SK-N-SH treated with all-trans-retinoic acid at 6 μM for 48 hours (cell line): ENCODE results near the gene CTDSP2.

Experiments used
- PPARA ChIP-seq: fragments of 250-450 bp; sonication (Bioruptor Pico); IDR thresholded peaks from 2 replicates; pipeline ENCODE4 v1.5.0; 2020; ENCODE audit warnings: mild to moderate bottlenecking, borderline replicate concordance
- TOX ChIP-seq: fragments of 250-450 bp; sonication (Bioruptor Pico); IDR thresholded peaks from 2 replicates; pipeline ENCODE4 v1.8.0; 2021; ENCODE audit warnings: mild to moderate bottlenecking, moderate library complexity, borderline replicate concordance
- ZFP30 ChIP-seq: fragments of 450-650 bp; formaldehyde crosslinking; IDR thresholded peaks from 2 replicates; pipeline ENCODE4 v1.5.0; 2022; ENCODE audit warnings: mild to moderate bottlenecking, moderate library complexity
- ZNF565 ChIP-seq: fragments of 450-650 bp; formaldehyde crosslinking; conservative IDR thresholded peaks from 2 replicates; pipeline ENCODE4 v1.5.0; 2020; ENCODE audit warnings: low read depth, mild to moderate bottlenecking, moderate library complexity
- ZNF70 ChIP-seq: fragments of 450-650 bp; formaldehyde crosslinking; IDR thresholded peaks from 2 replicates; pipeline ENCODE4 v1.5.0; 2020; ENCODE audit warnings: mild to moderate bottlenecking, moderate library complexity
- ZNF8 ChIP-seq: fragments of 450-650 bp; formaldehyde crosslinking; IDR thresholded peaks from 2 replicates; pipeline ENCODE4 v1.5.0; 2020; ENCODE audit warnings: mild to moderate bottlenecking, moderate library complexity
- TF ChIP-seq, protein P1 (sequence below): fragments of 250-450 bp; sonication (Bioruptor Pico); IDR thresholded peaks from 2 replicates; pipeline ENCODE4 v1.8.0; 2020; ENCODE audit warnings: mild to moderate bottlenecking, moderate library complexity, borderline replicate concordance
- TF ChIP-seq, protein P2 (sequence below): fragments of 250-450 bp; sonication (Bioruptor Pico); IDR thresholded peaks from 2 replicates; pipeline ENCODE4 v1.8.0; 2021; ENCODE audit warnings: low read depth, mild to moderate bottlenecking, moderate library complexity, borderline replicate concordance
- TF ChIP-seq, protein P3 (sequence below): fragments of 250-450 bp; sonication (Bioruptor Pico); IDR thresholded peaks from 2 replicates; pipeline ENCODE4 v1.5.1; 2020; ENCODE audit warnings: low read depth, mild to moderate bottlenecking, moderate library complexity
- TF ChIP-seq, protein P4 (sequence below): fragments of 250-450 bp; sonication (Bioruptor Pico); IDR thresholded peaks from 2 replicates; pipeline ENCODE4 v1.5.1; 2021; ENCODE audit warnings: mild to moderate bottlenecking, moderate library complexity
- TF ChIP-seq, protein P5 (sequence below): fragments of 250-450 bp; sonication (Bioruptor Pico); IDR thresholded peaks from 2 replicates; pipeline ENCODE4 v1.5.0; 2020; ENCODE audit warnings: mild to moderate bottlenecking, moderate library complexity

DNA sequence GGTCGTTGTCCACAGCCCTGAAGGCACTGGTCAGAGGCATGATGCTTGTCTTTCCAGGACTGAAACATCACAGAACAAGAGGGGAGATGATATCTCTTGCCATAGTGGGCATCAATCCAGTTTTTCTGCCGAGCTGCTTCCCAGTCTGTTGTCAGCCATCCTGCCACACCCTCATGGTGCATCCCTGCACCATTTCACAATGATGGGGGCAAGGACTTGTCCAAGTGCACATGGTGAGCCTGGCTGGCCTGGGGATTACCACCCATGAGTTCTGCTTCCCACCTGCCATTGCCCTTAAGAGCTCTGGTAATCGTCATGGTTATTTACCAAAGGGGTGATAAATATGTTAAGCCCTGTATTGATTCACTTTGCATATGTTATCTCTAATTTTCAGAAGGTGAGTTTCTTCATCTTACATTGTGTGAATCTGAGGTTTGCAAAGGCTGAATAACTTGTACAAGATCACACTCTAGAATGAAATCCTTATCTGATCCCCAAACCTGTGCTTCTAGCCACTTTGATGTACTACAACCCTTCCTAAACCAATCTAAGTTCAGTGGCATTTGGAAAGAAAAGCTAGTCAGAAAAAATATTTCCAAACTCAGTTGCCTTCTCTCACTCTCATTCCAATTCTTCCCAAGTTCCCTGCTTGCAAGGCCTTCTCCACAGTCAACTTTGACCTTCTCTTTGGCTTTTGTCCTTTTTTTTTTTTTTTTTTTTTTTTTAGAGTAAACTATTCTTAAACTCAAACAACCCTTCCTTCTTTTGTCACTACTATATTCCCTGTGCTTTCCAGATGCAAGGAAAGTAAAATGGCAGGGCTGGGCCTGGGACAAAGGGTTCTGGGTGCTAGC lies 30.3 kb downstream of the CTDSP2 start:
- TF ChIP-seq, protein P1, sequence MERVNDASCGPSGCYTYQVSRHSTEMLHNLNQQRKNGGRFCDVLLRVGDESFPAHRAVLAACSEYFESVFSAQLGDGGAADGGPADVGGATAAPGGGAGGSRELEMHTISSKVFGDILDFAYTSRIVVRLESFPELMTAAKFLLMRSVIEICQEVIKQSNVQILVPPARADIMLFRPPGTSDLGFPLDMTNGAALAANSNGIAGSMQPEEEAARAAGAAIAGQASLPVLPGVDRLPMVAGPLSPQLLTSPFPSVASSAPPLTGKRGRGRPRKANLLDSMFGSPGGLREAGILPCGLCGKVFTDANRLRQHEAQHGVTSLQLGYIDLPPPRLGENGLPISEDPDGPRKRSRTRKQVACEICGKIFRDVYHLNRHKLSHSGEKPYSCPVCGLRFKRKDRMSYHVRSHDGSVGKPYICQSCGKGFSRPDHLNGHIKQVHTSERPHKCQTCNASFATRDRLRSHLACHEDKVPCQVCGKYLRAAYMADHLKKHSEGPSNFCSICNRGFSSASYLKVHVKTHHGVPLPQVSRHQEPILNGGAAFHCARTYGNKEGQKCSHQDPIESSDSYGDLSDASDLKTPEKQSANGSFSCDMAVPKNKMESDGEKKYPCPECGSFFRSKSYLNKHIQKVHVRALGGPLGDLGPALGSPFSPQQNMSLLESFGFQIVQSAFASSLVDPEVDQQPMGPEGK (CRISPR knock-in tag) = no peak
- TF ChIP-seq ZFP30 (CRISPR knock-in tag) = no peak
- no peak for TF ChIP-seq ZNF565
- TF ChIP-seq, protein P2, sequence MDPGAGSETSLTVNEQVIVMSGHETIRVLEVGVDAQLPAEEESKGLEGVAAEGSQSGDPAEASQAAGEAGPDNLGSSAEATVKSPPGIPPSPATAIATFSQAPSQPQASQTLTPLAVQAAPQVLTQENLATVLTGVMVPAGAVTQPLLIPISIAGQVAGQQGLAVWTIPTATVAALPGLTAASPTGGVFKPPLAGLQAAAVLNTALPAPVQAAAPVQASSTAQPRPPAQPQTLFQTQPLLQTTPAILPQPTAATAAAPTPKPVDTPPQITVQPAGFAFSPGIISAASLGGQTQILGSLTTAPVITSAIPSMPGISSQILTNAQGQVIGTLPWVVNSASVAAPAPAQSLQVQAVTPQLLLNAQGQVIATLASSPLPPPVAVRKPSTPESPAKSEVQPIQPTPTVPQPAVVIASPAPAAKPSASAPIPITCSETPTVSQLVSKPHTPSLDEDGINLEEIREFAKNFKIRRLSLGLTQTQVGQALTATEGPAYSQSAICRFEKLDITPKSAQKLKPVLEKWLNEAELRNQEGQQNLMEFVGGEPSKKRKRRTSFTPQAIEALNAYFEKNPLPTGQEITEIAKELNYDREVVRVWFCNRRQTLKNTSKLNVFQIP (CRISPR knock-in tag) = no peak
- TF ChIP-seq, protein P3, sequence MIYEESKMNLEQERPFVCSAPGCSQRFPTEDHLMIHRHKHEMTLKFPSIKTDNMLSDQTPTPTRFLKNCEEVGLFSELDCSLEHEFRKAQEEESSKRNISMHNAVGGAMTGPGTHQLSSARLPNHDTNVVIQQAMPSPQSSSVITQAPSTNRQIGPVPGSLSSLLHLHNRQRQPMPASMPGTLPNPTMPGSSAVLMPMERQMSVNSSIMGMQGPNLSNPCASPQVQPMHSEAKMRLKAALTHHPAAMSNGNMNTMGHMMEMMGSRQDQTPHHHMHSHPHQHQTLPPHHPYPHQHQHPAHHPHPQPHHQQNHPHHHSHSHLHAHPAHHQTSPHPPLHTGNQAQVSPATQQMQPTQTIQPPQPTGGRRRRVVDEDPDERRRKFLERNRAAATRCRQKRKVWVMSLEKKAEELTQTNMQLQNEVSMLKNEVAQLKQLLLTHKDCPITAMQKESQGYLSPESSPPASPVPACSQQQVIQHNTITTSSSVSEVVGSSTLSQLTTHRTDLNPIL (CRISPR knock-in tag) = no peak
- TF ChIP-seq ZNF70 (CRISPR knock-in tag) = no peak
- TF ChIP-seq, protein P4, sequence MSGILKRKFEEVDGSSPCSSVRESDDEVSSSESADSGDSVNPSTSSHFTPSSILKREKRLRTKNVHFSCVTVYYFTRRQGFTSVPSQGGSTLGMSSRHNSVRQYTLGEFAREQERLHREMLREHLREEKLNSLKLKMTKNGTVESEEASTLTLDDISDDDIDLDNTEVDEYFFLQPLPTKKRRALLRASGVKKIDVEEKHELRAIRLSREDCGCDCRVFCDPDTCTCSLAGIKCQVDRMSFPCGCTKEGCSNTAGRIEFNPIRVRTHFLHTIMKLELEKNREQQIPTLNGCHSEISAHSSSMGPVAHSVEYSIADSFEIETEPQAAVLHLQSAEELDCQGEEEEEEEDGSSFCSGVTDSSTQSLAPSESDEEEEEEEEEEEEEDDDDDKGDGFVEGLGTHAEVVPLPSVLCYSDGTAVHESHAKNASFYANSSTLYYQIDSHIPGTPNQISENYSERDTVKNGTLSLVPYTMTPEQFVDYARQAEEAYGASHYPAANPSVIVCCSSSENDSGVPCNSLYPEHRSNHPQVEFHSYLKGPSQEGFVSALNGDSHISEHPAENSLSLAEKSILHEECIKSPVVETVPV (CRISPR knock-in tag) = no peak
- TF ChIP-seq, protein P5, sequence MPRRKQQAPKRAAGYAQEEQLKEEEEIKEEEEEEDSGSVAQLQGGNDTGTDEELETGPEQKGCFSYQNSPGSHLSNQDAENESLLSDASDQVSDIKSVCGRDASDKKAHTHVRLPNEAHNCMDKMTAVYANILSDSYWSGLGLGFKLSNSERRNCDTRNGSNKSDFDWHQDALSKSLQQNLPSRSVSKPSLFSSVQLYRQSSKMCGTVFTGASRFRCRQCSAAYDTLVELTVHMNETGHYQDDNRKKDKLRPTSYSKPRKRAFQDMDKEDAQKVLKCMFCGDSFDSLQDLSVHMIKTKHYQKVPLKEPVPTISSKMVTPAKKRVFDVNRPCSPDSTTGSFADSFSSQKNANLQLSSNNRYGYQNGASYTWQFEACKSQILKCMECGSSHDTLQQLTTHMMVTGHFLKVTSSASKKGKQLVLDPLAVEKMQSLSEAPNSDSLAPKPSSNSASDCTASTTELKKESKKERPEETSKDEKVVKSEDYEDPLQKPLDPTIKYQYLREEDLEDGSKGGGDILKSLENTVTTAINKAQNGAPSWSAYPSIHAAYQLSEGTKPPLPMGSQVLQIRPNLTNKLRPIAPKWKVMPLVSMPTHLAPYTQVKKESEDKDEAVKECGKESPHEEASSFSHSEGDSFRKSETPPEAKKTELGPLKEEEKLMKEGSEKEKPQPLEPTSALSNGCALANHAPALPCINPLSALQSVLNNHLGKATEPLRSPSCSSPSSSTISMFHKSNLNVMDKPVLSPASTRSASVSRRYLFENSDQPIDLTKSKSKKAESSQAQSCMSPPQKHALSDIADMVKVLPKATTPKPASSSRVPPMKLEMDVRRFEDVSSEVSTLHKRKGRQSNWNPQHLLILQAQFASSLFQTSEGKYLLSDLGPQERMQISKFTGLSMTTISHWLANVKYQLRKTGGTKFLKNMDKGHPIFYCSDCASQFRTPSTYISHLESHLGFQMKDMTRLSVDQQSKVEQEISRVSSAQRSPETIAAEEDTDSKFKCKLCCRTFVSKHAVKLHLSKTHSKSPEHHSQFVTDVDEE (CRISPR knock-in tag) = no peak
- TF ChIP-seq ZNF8 (CRISPR knock-in tag) = no peak
- no peak for TF ChIP-seq TOX (CRISPR knock-in tag)
- TF ChIP-seq PPARA (CRISPR knock-in tag) = no peak
